HL-60/S4 (cell line): Measurements from ENCODE around the gene SLC7A9.

Source experiments
- in situ Hi-C: fragments of 300-500 bp; cut with MboI; formaldehyde crosslinking; loops from 2 replicates; pipeline ENCODE4 v1.14.3; 2022; ENCODE audit warnings: low sequenced_read_pairs

Gene SLC7A9

GRCh38 chr19:32829345-32829896 is 40.1 kb downstream of the SLC7A9 start:
- in situ Hi-C loops = no loop called here

GRCh38 chr19:32828643-32829344 is 40.8 kb downstream of the SLC7A9 start:
- in situ Hi-C loops = no loop called here

- in situ Hi-C loops = no loop called here
These were observed 41.4 kb downstream of the SLC7A9 start for GRCh38 chr19:32828139-32828538.

- in situ Hi-C loops = no loop called here
These were observed 44.5 kb downstream of the SLC7A9 start for GRCh38 chr19:32824916-32825608.

- in situ Hi-C loops = no loop called here
These were observed 45.3 kb downstream of the SLC7A9 start for GRCh38 chr19:32824191-32824751.

- in situ Hi-C loops = no loop called here
These were observed 45.8 kb downstream of the SLC7A9 start for GRCh38 chr19:32823747-32824102.

GRCh38 chr19:32822916-32823746 is 46.4 kb downstream of the SLC7A9 start:
- in situ Hi-C loops = no loop called here

- in situ Hi-C loops = no loop called here
These were observed 49.9 kb downstream of the SLC7A9 start for GRCh38 chr19:32819419-32820400.

- in situ Hi-C loops = no loop called here
These were observed 51.0 kb downstream of the SLC7A9 start for GRCh38 chr19:32818536-32818935.

- in situ Hi-C loops = no loop called here
These were observed 51.7 kb downstream of the SLC7A9 start for GRCh38 chr19:32817569-32818476.

- in situ Hi-C loops = no loop called here
These were observed 52.9 kb downstream of the SLC7A9 start for GRCh38 chr19:32816555-32817099.

- in situ Hi-C loops = no loop called here
These were observed 54.9 kb downstream of the SLC7A9 start for GRCh38 chr19:32814624-32815023.

GRCh38 chr19:32813862-32814425 is 55.6 kb downstream of the SLC7A9 start:
- in situ Hi-C loops = no loop called here

GRCh38 chr19:32812571-32812970 is 57.0 kb downstream of the SLC7A9 start:
- in situ Hi-C loops = no loop called here

GRCh38 chr19:32812036-32812435 is 57.5 kb downstream of the SLC7A9 start:
- in situ Hi-C loops = no loop called here

GRCh38 chr19:32811151-32811550 is 58.4 kb downstream of the SLC7A9 start:
- in situ Hi-C loops = no loop called here

- in situ Hi-C loops = no loop called here
These were observed 59.1 kb downstream of the SLC7A9 start for GRCh38 chr19:32810452-32810851.

GRCh38 chr19:32809754-32810153 is 59.8 kb downstream of the SLC7A9 start:
- in situ Hi-C loops = no loop called here
